Stimulated activated CD4-positive, alpha-beta T cell treated with anti-CD3 and anti-CD28 coated beads, TNF-alpha, amount 100 ng/mL, for 4 hours (primary cell): ENCODE data around the gene TMEM131.
"Not testable (repeated sequence)": the region's sequence is repeated elsewhere in the genome, so short reads cannot be mapped to it uniquely, and the experiment has no call there.

Source experiments
- DNase-seq, 3 experiments: peaks; one replicate each; pipeline ENCODE4 v3.0.0-alpha.2; 2020; ENCODE audit warnings: low read depth in 3 of 3

The TMEM131 gene

GRCh38 chr2:97995734-97996624, at the start of gene TMEM131:
TSS of gene TMEM131 (minus strand) at chr2:97995948. CDS start at chr2:97995662, 286 bp downstream.
- DNase-seq = peak; percentile 93 to 96 (median 95)

- not testable (repeated sequence) for DNase-seq
Measured at GRCh38 chr2:98044730-98045129, 49.0 kb upstream of the TMEM131 start.

- DNase-seq = no peak
Measured at GRCh38 chr2:98043101-98043500, 47.4 kb upstream of the TMEM131 start.

- DNase-seq = no peak
Measured at GRCh38 chr2:98040331-98040939, 44.7 kb upstream of the TMEM131 start.

- DNase-seq = no peak
Measured at GRCh38 chr2:98039085-98039756, 43.5 kb upstream of the TMEM131 start.

GRCh38 chr2:98037666-98038336, 42.1 kb upstream of the TMEM131 start:
- DNase-seq = no peak

GRCh38 chr2:98037206-98037605, 41.5 kb upstream of the TMEM131 start:
- DNase-seq = no peak

GRCh38 chr2:98036349-98037000, 40.7 kb upstream of the TMEM131 start:
- no peak for DNase-seq

GRCh38 chr2:98034745-98035144, 39.0 kb upstream of the TMEM131 start:
- no peak for DNase-seq

GRCh38 chr2:98032086-98032485, 36.3 kb upstream of the TMEM131 start:
- no peak for DNase-seq

- DNase-seq = no peak
Measured at GRCh38 chr2:98029718-98030222, 34.0 kb upstream of the TMEM131 start.

GRCh38 chr2:98028931-98029717, 33.4 kb upstream of the TMEM131 start:
- DNase-seq = no peak

- DNase-seq = no peak
Measured at GRCh38 chr2:98028101-98028561, 32.4 kb upstream of the TMEM131 start.

GRCh38 chr2:98027538-98027937, 31.8 kb upstream of the TMEM131 start:
- DNase-seq = no peak

- no peak for DNase-seq
Measured at GRCh38 chr2:98026927-98027522, 31.3 kb upstream of the TMEM131 start.

GRCh38 chr2:98026292-98026691, 30.5 kb upstream of the TMEM131 start:
- DNase-seq = no peak

- DNase-seq = no peak
Measured at GRCh38 chr2:98025481-98026037, 29.8 kb upstream of the TMEM131 start.

- DNase-seq = not testable (repeated sequence)
Measured at GRCh38 chr2:98022067-98022466, 26.3 kb upstream of the TMEM131 start.

GRCh38 chr2:98020992-98021713, 25.4 kb upstream of the TMEM131 start:
- DNase-seq = no peak
